ENCODE data around the gene CBLN3.

DNA sequence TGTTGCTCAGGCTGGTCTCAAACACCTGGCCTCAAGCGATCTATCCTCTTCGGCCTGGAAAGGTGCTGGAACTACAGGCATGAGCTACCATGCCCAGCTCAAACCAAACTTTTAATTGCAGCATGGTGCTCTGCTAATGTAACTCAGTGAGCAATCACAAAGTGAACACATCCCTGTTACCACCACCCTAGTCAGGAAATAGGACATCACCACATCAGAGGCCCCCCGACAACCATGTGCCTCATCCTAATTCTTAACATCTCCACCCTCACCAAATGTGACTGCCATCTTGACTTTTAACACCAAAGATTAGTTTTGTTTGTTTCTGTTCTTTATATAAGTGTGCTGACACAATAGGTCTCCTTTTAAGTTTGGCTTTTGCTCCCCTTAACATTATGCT, 35.9 kb upstream of the CBLN3 start:
- TF ChIP-seq, protein P1, sequence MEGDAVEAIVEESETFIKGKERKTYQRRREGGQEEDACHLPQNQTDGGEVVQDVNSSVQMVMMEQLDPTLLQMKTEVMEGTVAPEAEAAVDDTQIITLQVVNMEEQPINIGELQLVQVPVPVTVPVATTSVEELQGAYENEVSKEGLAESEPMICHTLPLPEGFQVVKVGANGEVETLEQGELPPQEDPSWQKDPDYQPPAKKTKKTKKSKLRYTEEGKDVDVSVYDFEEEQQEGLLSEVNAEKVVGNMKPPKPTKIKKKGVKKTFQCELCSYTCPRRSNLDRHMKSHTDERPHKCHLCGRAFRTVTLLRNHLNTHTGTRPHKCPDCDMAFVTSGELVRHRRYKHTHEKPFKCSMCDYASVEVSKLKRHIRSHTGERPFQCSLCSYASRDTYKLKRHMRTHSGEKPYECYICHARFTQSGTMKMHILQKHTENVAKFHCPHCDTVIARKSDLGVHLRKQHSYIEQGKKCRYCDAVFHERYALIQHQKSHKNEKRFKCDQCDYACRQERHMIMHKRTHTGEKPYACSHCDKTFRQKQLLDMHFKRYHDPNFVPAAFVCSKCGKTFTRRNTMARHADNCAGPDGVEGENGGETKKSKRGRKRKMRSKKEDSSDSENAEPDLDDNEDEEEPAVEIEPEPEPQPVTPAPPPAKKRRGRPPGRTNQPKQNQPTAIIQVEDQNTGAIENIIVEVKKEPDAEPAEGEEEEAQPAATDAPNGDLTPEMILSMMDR (conservative IDR thresholded peaks at IDR 0.05; ENCODE audit: low read length): no peak
- TF ChIP-seq EZH2phosphoT487 (IDR thresholded peaks at IDR 0.05; ENCODE audit: borderline replicate concordance, low read depth, low read length): no peak

All from OCI-LY7 (cell line).